Activated T-cell treated with anti-CD3 and anti-CD28 coated beads, Interleukin-2, amount 50 U/mL, for 4 hours (primary cell): ENCODE data around the gene C4orf51. TPM values are rescaled to one million over a fixed set of nuclear protein-coding genes. Genes with fewer than 3 reads are reported as not detected.

ENCODE experiments used
- ATAC-seq, 2 donors: fragments of 200-7000 bp; cut with Tn5 transposase; one replicate each; pipeline ENCODE4 v1.10.0; 2021
- DNase-seq: peaks from one replicate; pipeline ENCODE4 v3.0.0-alpha.2; 2020
- H3K27me3 Mint-ChIP-seq: one replicate; pipeline ENCODE4 v1.8.0; 2021; ENCODE audit warnings: low read depth, mixed read lengths
- H3K36me3 Mint-ChIP-seq: one replicate; pipeline ENCODE4 v1.8.0; 2022; ENCODE audit warnings: mixed read lengths; ENCODE audit not compliant: insufficient read depth
- H3K4me1 Mint-ChIP-seq: one replicate; pipeline ENCODE4 v1.8.0; 2021; ENCODE audit warnings: low read depth, mixed read lengths
- H3K4me3 Mint-ChIP-seq: one replicate; pipeline ENCODE4 v1.8.0; 2021; ENCODE audit warnings: mild to moderate bottlenecking, moderate library complexity, mixed read lengths
- H3K9me3 Mint-ChIP-seq: one replicate; pipeline ENCODE4 v1.8.0; 2021; ENCODE audit warnings: mixed read lengths
- total RNA-seq, 3 donors: library from RNA; stranded (reverse); gene quantifications; one replicate each; pipeline ENCODE4 v1.2.1, GENCODE V29; 2021

Gene C4orf51
- total RNA-seq, 3 donors from 2014 or later, result not detected

- ATAC-seq, result no peak
These were observed 50.1 kb downstream of the C4orf51 start for GRCh38 chr4:145730026-145730425.

GRCh38 chr4:145731028-145731427 is 51.1 kb downstream of the C4orf51 start:
- H3K27me3 Mint-ChIP-seq, result peaks cover 4% of the 10 kb centered on the region
- H3K4me1 Mint-ChIP-seq, result peaks cover 17% of the 10 kb centered on the region
- H3K4me3 Mint-ChIP-seq, result no peak overlapping the region
- DNase-seq (no peak), ATAC-seq (no peak)
- no peaks in the 10 kb centered on the region for H3K9me3 Mint-ChIP-seq
- no peaks in the 10 kb centered on the region for H3K36me3 Mint-ChIP-seq

More at GRCh38 chr4:145730026-145730425, 50.1 kb downstream of the C4orf51 start:
- H3K4me3 Mint-ChIP-seq, result no peak overlapping the region
- H3K27me3 Mint-ChIP-seq, result peaks cover 4% of the 10 kb centered on the region
- H3K4me1 Mint-ChIP-seq, result peaks cover 17% of the 10 kb centered on the region
- H3K36me3 Mint-ChIP-seq, result no peaks in the 10 kb centered on the region
- no peaks in the 10 kb centered on the region for H3K9me3 Mint-ChIP-seq
- DNase-seq, result no peak

- DNase-seq, result no peak
- ATAC-seq, result no peak
- Mint-ChIP-seq H3K36me3 (no peaks in the 10 kb centered on the region), H3K4me3 (peak overlapping the region; percentile 70), H3K4me1 (peaks cover 17% of the 10 kb centered on the region), H3K9me3 (no peaks in the 10 kb centered on the region), H3K27me3 (peaks cover 4% of the 10 kb centered on the region)
These were observed 52.3 kb downstream of the C4orf51 start for GRCh38 chr4:145732001-145732815.

- peaks cover 17% of the 10 kb centered on the region for H3K4me1 Mint-ChIP-seq
- no peaks in the 10 kb centered on the region for H3K36me3 Mint-ChIP-seq
- DNase-seq (peak; percentile 83), ATAC-seq (peak; percentile 92 to 93)
- peak overlapping the region; percentile 70 for H3K4me3 Mint-ChIP-seq
- no peaks in the 10 kb centered on the region for H3K9me3 Mint-ChIP-seq
- peaks cover 4% of the 10 kb centered on the region for H3K27me3 Mint-ChIP-seq
These were observed 53.2 kb downstream of the C4orf51 start for GRCh38 chr4:145732895-145733880.

GRCh38 chr4:145734031-145734430 is 54.1 kb downstream of the C4orf51 start:
- H3K4me1 Mint-ChIP-seq, result peaks cover 17% of the 10 kb centered on the region
- no peak for ATAC-seq
- peak overlapping the region; percentile 67 for H3K4me3 Mint-ChIP-seq
- peaks cover 4% of the 10 kb centered on the region for H3K27me3 Mint-ChIP-seq
- H3K36me3 Mint-ChIP-seq, result no peaks in the 10 kb centered on the region
- no peak for DNase-seq
- no peaks in the 10 kb centered on the region for H3K9me3 Mint-ChIP-seq

- DNase-seq, result no peak
- ATAC-seq, result no peak
- no peaks in the 10 kb centered on the region for H3K9me3 Mint-ChIP-seq
- H3K36me3 Mint-ChIP-seq, result no peaks in the 10 kb centered on the region
- H3K4me3 Mint-ChIP-seq, result no peak overlapping the region
- H3K27me3 Mint-ChIP-seq, result no peaks in the 10 kb centered on the region
- H3K4me1 Mint-ChIP-seq, result peaks cover 17% of the 10 kb centered on the region
These were observed 54.8 kb downstream of the C4orf51 start for GRCh38 chr4:145734576-145735346.

GRCh38 chr4:145735347-145735675 is 55.4 kb downstream of the C4orf51 start:
- Mint-ChIP-seq H3K4me3 (no peak overlapping the region), H3K36me3 (no peaks in the 10 kb centered on the region), H3K27me3 (no peaks in the 10 kb centered on the region), H3K9me3 (no peaks in the 10 kb centered on the region), H3K4me1 (peaks cover 17% of the 10 kb centered on the region)
- ATAC-seq (no peak), DNase-seq (no peak)

- Mint-ChIP-seq H3K9me3 (no peaks in the 10 kb centered on the region), H3K36me3 (no peaks in the 10 kb centered on the region), H3K4me3 (no peak overlapping the region), H3K4me1 (peaks cover 17% of the 10 kb centered on the region), H3K27me3 (no peaks in the 10 kb centered on the region)
- no peak for DNase-seq
- ATAC-seq, result no peak
These were observed 55.9 kb downstream of the C4orf51 start for GRCh38 chr4:145735827-145736226.

GRCh38 chr4:145736241-145736831 is 56.4 kb downstream of the C4orf51 start:
- Mint-ChIP-seq H3K9me3 (no peaks in the 10 kb centered on the region), H3K27me3 (no peaks in the 10 kb centered on the region), H3K4me1 (peaks cover 17% of the 10 kb centered on the region), H3K36me3 (no peaks in the 10 kb centered on the region), H3K4me3 (no peak overlapping the region)
- ATAC-seq (no peak), DNase-seq (no peak)

- Mint-ChIP-seq H3K4me1 (no peaks in the 10 kb centered on the region), H3K27me3 (no peaks in the 10 kb centered on the region), H3K36me3 (no peaks in the 10 kb centered on the region), H3K9me3 (no peaks in the 10 kb centered on the region), H3K4me3 (no peak overlapping the region)
- ATAC-seq (no peak), DNase-seq (no peak)
These were observed 59.9 kb downstream of the C4orf51 start for GRCh38 chr4:145739845-145740244.

GRCh38 chr4:145740806-145741205 is 60.9 kb downstream of the C4orf51 start:
- H3K4me3 Mint-ChIP-seq, result no peak overlapping the region
- DNase-seq, result no peak
- H3K36me3 Mint-ChIP-seq, result no peaks in the 10 kb centered on the region
- no peaks in the 10 kb centered on the region for H3K4me1 Mint-ChIP-seq
- ATAC-seq, result no peak
- H3K9me3 Mint-ChIP-seq, result no peaks in the 10 kb centered on the region
- peaks cover 6% of the 10 kb centered on the region for H3K27me3 Mint-ChIP-seq

- ATAC-seq (no peak), DNase-seq (no peak)
- no peak overlapping the region for H3K4me3 Mint-ChIP-seq
- H3K27me3 Mint-ChIP-seq, result peaks cover 10% of the 10 kb centered on the region
- H3K9me3 Mint-ChIP-seq, result no peaks in the 10 kb centered on the region
- no peaks in the 10 kb centered on the region for H3K4me1 Mint-ChIP-seq
- no peaks in the 10 kb centered on the region for H3K36me3 Mint-ChIP-seq
These were observed 63.7 kb downstream of the C4orf51 start for GRCh38 chr4:145743641-145744040.

- peak; percentile 25 to 48 for ATAC-seq
- Mint-ChIP-seq H3K9me3 (no peaks in the 10 kb centered on the region), H3K4me3 (no peak overlapping the region), H3K27me3 (peaks cover 16% of the 10 kb centered on the region), H3K36me3 (peaks cover 25% of the 10 kb centered on the region), H3K4me1 (peaks cover 9% of the 10 kb centered on the region)
- DNase-seq, result no peak
These were observed 75.9 kb downstream of the C4orf51 start for GRCh38 chr4:145755802-145756201.

- Mint-ChIP-seq H3K4me1 (peaks cover 9% of the 10 kb centered on the region), H3K27me3 (peaks cover 12% of the 10 kb centered on the region), H3K9me3 (no peaks in the 10 kb centered on the region), H3K4me3 (no peak overlapping the region), H3K36me3 (peaks cover 28% of the 10 kb centered on the region)
- no peak for DNase-seq
- peak in 1 of 2 donors; percentile 48 for ATAC-seq
These were observed 76.3 kb downstream of the C4orf51 start for GRCh38 chr4:145756244-145756643.
